Tibial nerve (tissue), 4 donors: ENCODE data around the gene AMBRA1. TPM values are rescaled to one million over a fixed set of nuclear protein-coding genes. Genes with fewer than 3 reads are reported as not detected.

Source experiments
- DNase-seq, 2 donors: peaks; one replicate each; pipeline ENCODE4 v3.0.0-alpha.2; 2019; ENCODE audit warnings: low spot score in 2 of 2
- H3K27ac ChIP-seq, 4 donors: fragments of 200-600 bp; sonication (generic) in 3 of 4; one replicate each; pipeline ENCODE4 v1.5.1; 2017 to 2019; ENCODE audit warnings: mild to moderate bottlenecking in 1 of 4
- H3K27me3 ChIP-seq, 2 donors: fragments of 200-600 bp; sonication (generic) in 1 of 2; one replicate each; pipeline versions ENCODE4 v1.5.1 to v1.6.0; 2017 to 2019
- H3K36me3 ChIP-seq, 3 donors: fragments of 200-600 bp; sonication (generic); one replicate each; pipeline ENCODE4 v1.5.1; 2018 to 2019
- H3K4me1 ChIP-seq, 4 donors: fragments of 200-600 bp; sonication (generic) in 3 of 4; one replicate each; pipeline ENCODE4 v1.5.1; 2017 to 2019
- H3K4me3 ChIP-seq, 4 donors: fragments of 200-600 bp; sonication (generic) in 3 of 4; one replicate each; pipeline ENCODE4 v1.5.1; 2017 to 2019; ENCODE audit warnings: mild to moderate bottlenecking in 1 of 4, moderate library complexity in 1 of 4
- H3K9me3 ChIP-seq, 4 donors: fragments of 200-600 bp; sonication (generic) in 3 of 4; one replicate each; pipeline ENCODE4 v1.5.1; 2017 to 2019
- CTCF ChIP-seq, 5 experiments: fragments of 200-600 bp in 3 of 5; fragments of 450-650 bp in 2 of 5; sonication (generic) in 3 of 5; IDR thresholded peaks; one replicate each; pipeline ENCODE4 v1.5.1; 2016 to 2019; ENCODE audit warnings: antibody characterized with exemption in 5 of 5, mild to moderate bottlenecking in 3 of 5, moderate library complexity in 2 of 5
- EP300 ChIP-seq, 2 donors: sonication (generic); formaldehyde crosslinking; IDR thresholded peaks; one replicate each; pipeline ENCODE4 v1.6.1; 2017; ENCODE audit warnings: antibody characterized with exemption in 2 of 2, mild to moderate bottlenecking in 1 of 2
- POLR2A ChIP-seq, 2 donors: fragments of 450-650 bp; IDR thresholded peaks; one replicate each; pipeline ENCODE4 v1.6.1; 2017; ENCODE audit warnings: antibody characterized with exemption in 2 of 2, mild to moderate bottlenecking in 2 of 2, moderate library complexity in 2 of 2
- WGBS, 2 donors: methylation state at CpG; one replicate each; pipeline ENCODE4 v1.1.5; 2018; 5-methylcytosine and 5-hydroxymethylcytosine counted together
- total RNA-seq, 4 donors: library from RNA; depleted of rRNA; stranded (reverse); fragments of >200 nt; gene quantifications; one replicate each; pipeline ENCODE4 v1.1.0, GENCODE V29; 2016

Gene AMBRA1
- total RNA-seq, 4 donors from 2014 or later = 31.0 to 43.7 (median 35.8) TPM

GRCh38 chr11:46640036-46640788 lies 46.4 kb upstream of the AMBRA1 start:
- no peak for DNase-seq
- no peak overlapping the region for H3K4me3 ChIP-seq
- WGBS, 2 donors = 93 to 97% methylated on average over 6 of the region's 6 CpGs
- H3K9me3 ChIP-seq = no peaks in the 10 kb centered on the region
- H3K4me1 ChIP-seq = peaks cover 0 to 14% (median 3%) of the 10 kb centered on the region in 4 donors
- no peak for TF ChIP-seq CTCF (IDR thresholded peaks at IDR 0.05)
- TF ChIP-seq EP300 (IDR thresholded peaks at IDR 0.05) = no peak
- TF ChIP-seq POLR2A (IDR thresholded peaks at IDR 0.05) = no peak
- H3K27me3 ChIP-seq = no peaks in the 10 kb centered on the region
- no peak overlapping the region for H3K27ac ChIP-seq
- H3K36me3 ChIP-seq = peaks cover 0 to 48% (median 0%) of the 10 kb centered on the region in 3 donors

- Histone ChIP-seq H3K4me3 (no peak overlapping the region), H3K27ac (no peak overlapping the region), H3K36me3 (peaks cover 0 to 55% (median 0%) of the 10 kb centered on the region in 3 donors), H3K9me3 (no peaks in the 10 kb centered on the region), H3K27me3 (no peaks in the 10 kb centered on the region), H3K4me1 (peaks cover 0 to 12% (median 3%) of the 10 kb centered on the region in 4 donors)
- no peak for DNase-seq
- 84 to 88% methylated on average over 7 of the region's 7 CpGs for WGBS, 2 donors
- TF ChIP-seq POLR2A (IDR thresholded peaks at IDR 0.05) (no peak), EP300 (IDR thresholded peaks at IDR 0.05) (no peak), CTCF (IDR thresholded peaks at IDR 0.05) (no peak)
These were observed 45.5 kb upstream of the AMBRA1 start for GRCh38 chr11:46639197-46639839.

- H3K27ac ChIP-seq = no peak overlapping the region
- WGBS, 2 donors = 72 to 76% methylated on average over 5 of the region's 5 CpGs
- H3K4me1 ChIP-seq = peaks cover 0 to 11% (median 3%) of the 10 kb centered on the region in 4 donors
- H3K27me3 ChIP-seq = no peaks in the 10 kb centered on the region
- H3K4me3 ChIP-seq = no peak overlapping the region
- DNase-seq = no peak
- H3K9me3 ChIP-seq = no peaks in the 10 kb centered on the region
- TF ChIP-seq CTCF (IDR thresholded peaks at IDR 0.05) (no peak), EP300 (IDR thresholded peaks at IDR 0.05) (no peak), POLR2A (IDR thresholded peaks at IDR 0.05) (no peak)
- H3K36me3 ChIP-seq = peaks cover 0 to 63% (median 0%) of the 10 kb centered on the region in 3 donors
These were observed 43.7 kb upstream of the AMBRA1 start for GRCh38 chr11:46637546-46637945.

- Histone ChIP-seq H3K36me3 (peaks cover 0 to 71% (median 0%) of the 10 kb centered on the region in 3 donors), H3K27me3 (no peaks in the 10 kb centered on the region), H3K27ac (no peak overlapping the region), H3K4me1 (peaks cover 0 to 11% (median 3%) of the 10 kb centered on the region in 4 donors), H3K9me3 (no peaks in the 10 kb centered on the region), H3K4me3 (no peak overlapping the region)
- 71 to 72% methylated on average over 5 of the region's 5 CpGs for WGBS, 2 donors
- TF ChIP-seq CTCF (IDR thresholded peaks at IDR 0.05) (no peak), EP300 (IDR thresholded peaks at IDR 0.05) (no peak), POLR2A (IDR thresholded peaks at IDR 0.05) (no peak)
- DNase-seq = no peak
These were observed 41.8 kb upstream of the AMBRA1 start for GRCh38 chr11:46635557-46636139.
